Smooth muscle cell (in vitro differentiated cells): Measurements from ENCODE around the gene CCDC122. TPM values are rescaled to one million over a fixed set of nuclear protein-coding genes. Genes with fewer than 3 reads are reported as not detected.

Experiments
- polyA plus RNA-seq: library from polyadenylated mRNA; unstranded; fragments of >200 nt; fragmentation: Nextera tagmentation; extraction: Ambion mirVana; gene quantifications from 2 replicates; pipeline ENCODE4 v1.2.1, GENCODE V29; 2016
- small RNA-seq: library from RNA; depleted of rRNA; stranded (forward); fragments of <200 nt; gene quantifications from one replicate; pipeline ENCODE3, GENCODE V24; 2014
- total RNA-seq: library from RNA; depleted of rRNA; stranded (reverse); fragments of >200 nt; gene quantifications from 2 replicates; pipeline ENCODE4 v1.2.3, GENCODE V29; 2014

CCDC122 gene
- total and polyA plus RNA-seq, 2 experiments from 2014 or later, result 2.8 to 3.8 TPM

Small RNA genes within 50 kb of the gene (small RNA-seq; reads per million reads assigned to genes)
- gene AL162713.1, result not detected

Other genes with a start within 250 kb of the CCDC122 start
- gene ENOX1, start 92.8 kb downstream of the CCDC122 start, total RNA-seq, result 2.6 and 2.7 TPM in 2 replicates
- 1.9 and 2.1 TPM in 2 replicates for gene ENOX1, start 92.8 kb downstream of the CCDC122 start, polyA plus RNA-seq
- 6.8 and 8.7 TPM in 2 replicates for gene LACC1, start 164 bp upstream of the CCDC122 start, total RNA-seq
- 2.0 and 3.3 TPM in 2 replicates for gene LACC1, start 164 bp upstream of the CCDC122 start, polyA plus RNA-seq